ENCODE data around the gene C1QTNF12.

- TF ChIP-seq TAF1 (IDR thresholded peaks at IDR 0.05; ENCODE audit: low read depth) (no peak), CREB1 (IDR thresholded peaks at IDR 0.05; ENCODE audit: low read depth) (no peak), FOXM1 (IDR thresholded peaks at IDR 0.05; ENCODE audit: borderline replicate concordance, low read depth) (no peak)
Measured at GRCh38 chr1:1228187-1228586, 18.3 kb downstream of the C1QTNF12 start.
